ENCODE measurements around the gene IRX4.

The IRX4 gene

DNA sequence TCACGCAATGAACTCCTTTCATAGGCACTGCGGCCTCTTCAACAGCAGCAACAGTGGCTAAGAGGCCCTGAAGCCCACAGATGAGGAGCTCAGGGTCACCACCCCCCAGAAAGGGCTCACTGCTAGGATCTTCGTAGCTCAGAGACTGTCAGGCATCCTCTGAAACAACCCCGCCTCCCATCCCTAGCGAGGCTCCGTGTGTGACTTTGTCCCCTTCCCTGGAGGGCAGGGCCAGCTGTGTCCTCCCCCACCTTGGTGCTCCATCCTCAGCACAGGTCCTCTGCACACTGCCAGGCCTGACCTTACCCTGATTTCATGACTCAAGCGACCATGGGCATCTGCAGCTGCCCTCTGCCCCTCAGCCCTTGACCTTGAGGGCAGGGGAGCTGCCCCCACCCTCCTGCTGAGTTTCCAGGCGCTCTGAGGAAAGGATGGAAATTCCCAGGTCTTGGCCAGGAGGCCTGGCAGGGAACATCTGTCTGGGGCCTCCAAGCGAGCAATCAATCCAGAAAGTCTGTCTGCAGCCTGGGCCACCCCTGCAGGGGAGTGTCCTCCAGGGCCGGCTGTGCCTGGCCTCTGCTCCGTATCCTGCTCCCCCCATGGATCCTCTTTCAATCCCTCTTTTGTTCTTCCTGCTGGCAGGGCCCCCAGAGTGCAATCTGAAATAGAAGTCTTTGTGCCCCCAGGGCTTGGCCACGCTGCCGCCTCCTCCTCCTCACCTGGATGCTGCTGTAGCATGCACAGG lies 6.8 kb upstream of the IRX4 start:
- DNase-seq = no peak

DNA sequence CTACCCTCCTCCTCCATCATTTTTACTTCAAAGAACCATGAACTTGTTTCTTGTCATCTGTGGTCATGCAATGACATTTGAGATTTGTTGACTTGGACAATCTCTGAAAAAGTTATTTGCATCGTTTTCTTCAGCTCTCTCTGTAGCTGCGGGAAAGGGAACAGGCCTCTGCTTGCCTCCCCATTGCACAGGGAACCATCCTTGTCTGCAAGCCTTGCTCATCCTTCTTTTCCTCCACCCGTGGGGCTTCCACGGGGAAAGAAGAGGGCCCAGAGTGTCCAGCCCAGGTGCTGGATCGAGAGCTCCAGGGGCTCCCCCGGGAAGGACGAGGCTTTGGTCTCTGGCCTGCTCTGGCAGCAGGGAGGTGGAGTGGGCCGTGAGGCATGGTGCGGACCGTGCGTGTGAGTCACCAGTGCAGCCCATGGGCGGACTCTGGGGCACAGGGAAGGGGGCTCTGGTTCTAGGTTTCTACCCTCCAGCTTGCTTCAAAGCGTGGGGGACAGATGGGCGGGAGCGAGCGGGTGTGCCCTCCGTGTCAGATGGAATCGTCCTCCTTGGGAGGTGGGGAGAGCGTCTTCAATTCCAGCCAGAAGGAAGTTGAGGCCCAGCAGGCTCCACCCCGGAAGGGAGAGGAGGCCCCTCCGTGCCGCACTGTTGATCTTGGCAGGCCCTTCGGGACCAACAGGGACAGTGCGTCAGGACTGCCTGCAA lies 6.0 kb upstream of the IRX4 start:
- DNase-seq = no peak

DNA sequence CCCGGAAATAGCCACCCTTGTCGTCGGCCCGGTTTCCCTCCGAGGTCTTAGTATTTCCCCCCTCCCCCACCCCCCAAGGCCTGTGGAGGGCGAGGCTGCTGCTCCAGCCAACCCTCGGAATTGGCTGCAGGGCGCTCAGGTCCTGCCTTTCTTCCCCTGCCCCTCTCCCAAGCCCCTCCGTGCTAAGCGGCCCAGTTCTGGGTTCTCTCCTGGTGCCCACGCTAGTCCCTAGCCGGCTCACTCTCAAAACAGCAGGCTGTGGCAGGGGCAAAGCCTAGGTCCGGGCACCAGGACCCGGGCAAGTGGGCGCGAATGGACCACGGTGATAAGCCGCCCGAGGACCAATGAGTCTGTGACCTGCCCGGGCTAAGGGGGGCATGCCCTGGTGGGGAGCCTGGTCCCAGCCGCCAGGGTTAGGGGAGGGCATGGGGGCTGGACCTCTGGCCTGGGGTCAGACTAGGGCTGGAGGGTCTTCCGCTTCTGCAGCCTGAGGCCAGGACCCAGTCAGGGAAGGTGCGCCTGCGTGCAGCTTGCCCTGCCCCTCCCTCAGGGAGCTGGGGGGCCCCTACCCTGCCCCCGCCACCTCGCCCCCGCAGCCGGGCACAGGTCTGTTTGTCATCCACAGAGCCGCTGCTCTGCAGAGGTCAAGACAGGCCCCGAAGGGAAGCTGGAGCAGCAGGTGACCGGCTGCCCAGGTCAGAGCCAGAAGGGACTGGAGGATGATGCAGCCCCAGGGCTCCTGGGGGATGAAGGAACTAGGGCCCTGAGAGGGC lies 5.0 kb upstream of the IRX4 start:
- no peak for DNase-seq

DNA sequence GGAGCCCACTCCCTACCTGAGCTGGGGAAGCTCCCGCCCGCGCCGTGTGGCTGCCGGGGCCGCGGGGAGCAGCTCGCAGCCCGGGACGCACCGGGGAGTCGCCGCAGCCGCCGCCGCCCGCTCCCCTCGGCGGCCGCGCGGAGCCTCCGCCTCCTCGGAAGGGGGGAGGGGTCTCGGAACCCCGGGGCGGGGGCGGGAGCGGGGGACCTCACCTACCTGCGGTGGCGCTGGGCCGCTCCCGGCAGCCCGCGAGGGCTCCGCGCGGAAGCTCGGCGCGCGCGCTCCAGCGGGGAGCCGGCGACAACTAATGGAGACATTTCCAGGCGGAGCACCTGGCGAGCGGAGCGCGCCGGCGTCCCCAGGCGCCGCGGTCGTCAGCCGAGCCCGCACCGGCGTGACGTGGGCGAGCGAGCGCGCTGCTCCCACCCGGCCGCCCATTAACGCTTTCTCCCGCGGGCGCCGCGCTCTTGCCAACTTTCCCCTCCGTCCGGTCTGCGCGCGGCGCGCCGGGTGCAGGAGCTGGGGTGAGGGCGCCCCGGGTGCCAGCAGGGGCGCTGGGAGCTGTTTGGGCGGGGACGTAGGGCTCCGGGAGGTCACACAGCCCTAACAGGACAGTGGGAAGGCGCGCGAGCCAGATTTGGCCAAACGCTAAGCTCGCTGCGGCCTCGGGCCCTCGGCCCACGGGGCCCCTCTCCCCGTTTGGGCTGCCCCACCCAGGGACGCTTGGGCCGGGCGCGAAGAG lies 4.3 kb upstream of the IRX4 start:
- DNase-seq = no peak

DNA sequence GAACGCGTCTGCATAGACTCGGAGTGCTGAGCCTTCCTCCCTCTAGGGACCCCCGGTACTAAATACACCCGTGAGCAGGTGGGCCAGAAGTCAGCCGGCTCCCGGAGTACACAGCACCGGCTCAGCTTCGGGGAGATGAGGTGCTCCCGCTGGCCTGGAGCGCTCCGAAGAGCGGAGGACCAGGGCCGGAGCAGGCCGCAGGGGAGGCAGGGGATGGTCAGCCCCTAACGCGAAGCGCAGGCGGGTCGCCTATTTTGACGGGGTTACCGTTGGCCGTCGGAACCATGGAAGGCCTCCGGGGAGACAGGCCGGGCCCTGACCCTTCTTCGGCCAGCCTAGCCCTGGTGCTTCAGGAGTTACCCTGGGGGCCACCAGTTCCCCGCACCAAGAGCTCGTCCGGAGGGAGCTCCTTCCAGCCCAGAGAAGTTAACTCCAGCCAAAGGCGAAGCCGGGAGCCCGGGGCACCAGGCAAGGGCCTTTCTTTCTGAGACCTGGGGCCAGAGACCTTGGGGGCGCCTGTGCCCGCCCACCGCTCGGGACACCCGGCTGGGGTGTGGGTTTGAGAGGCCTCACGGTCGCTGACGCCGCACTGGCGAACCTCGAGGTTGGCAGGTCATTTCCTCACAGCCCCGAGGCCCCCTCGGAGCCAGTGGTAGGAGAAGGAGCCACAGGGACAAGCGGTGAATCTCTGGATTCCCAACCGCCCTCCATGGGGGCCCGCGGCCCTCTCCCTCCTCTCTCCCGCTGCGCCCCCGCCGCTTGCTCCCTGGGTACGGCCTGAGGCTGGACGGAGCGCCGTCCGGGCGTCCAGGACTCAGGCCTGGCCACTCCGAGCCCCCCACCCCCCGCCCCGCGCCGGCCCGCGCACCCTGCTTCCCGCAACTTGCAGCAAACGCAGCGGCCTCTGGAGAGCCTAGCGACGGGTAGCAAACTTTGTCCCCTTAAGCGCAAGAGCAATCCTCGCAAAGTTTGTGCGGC lies 3.4 kb upstream of the IRX4 start:
- DNase-seq = no peak

DNA sequence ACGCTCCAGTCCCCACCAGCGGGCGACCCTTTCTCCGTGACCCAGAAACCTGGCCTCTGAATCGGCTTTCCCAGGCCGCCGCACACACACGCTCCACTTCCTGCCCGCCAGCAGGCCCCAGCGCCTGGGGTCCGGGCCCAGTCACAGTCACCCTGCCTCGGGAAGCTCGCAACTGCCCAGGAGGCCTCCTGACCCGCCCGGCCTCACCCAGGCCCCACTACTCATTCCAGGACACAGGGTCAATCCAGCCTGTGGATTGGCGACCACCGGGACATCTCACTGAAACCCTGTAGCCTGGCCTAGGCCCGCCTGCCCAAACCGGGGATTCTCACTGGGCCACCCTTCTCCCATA lies 2.7 kb upstream of the IRX4 start:
- DNase-seq = no peak

DNA sequence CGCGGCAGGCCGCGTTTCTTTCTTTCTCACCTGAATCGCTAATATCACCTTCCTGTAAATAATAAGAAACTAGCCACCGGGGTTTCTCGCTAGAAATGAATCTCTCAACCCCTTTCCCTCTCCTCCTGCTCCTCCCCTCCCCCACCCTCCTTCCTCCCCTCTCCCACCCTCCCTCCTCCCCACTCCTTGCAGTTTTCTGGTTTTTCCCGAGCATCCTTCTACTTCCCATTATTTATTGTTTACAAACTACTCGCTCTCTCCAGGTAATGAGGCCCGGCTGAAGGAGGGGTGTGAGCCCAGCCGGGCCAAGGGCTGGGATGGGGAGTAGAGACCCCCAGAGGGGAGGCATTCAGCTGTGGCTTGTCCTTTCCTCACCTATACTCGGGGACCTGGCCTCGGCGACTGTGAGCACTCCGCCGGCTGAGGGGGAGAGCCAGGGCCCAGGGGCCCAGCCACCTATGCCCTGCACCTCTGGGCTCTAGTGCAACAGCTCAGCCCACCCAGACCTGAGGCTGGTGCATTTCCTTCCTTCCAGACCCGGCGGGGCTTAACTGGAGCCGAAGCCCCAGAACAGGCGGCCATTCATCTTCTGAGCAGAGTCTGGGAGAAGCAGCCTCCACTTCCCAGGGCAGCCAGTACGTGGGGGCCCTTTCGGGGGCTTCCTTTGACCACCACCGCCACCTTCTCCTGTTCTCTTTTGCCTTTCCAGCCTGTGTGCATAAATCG lies 2.1 kb upstream of the IRX4 start:
- no peak for DNase-seq

DNA sequence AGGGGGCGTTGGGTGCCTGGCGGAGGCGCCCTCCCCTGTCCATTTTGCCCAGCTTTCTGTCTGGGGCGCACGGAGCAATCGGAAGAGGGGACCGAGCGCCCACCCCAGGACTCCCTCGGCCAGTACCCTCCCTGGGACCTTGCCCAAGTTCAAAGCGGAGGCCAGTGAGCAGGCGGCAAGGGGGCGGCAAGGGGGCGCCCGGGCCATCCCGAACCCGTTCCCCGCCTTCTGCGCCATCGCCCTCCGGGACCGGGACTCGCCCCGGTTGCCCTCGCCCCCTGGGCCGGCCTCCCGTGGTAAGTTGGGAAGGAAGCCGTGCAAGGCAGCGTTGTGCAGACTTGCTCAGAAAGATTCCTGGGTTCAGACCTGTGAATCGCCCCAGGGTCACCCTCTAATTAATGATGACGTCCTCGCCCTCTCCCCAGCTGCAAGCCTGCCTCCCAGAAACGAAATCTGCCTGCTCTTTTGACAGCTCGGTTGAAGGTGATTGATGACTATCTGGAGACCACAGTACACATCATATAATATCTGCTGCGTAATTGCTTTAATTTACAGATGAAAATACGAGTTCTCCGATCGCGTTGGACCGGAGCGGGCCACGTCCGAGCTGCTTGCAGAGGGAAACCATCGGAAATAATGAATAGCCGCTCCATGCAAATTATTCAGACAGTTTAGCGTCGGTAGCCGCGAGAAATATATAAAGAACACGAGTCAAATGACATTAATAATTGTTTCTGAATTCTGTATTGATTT lies 1.4 kb upstream of the IRX4 start:
- DNase-seq = no peak

DNA sequence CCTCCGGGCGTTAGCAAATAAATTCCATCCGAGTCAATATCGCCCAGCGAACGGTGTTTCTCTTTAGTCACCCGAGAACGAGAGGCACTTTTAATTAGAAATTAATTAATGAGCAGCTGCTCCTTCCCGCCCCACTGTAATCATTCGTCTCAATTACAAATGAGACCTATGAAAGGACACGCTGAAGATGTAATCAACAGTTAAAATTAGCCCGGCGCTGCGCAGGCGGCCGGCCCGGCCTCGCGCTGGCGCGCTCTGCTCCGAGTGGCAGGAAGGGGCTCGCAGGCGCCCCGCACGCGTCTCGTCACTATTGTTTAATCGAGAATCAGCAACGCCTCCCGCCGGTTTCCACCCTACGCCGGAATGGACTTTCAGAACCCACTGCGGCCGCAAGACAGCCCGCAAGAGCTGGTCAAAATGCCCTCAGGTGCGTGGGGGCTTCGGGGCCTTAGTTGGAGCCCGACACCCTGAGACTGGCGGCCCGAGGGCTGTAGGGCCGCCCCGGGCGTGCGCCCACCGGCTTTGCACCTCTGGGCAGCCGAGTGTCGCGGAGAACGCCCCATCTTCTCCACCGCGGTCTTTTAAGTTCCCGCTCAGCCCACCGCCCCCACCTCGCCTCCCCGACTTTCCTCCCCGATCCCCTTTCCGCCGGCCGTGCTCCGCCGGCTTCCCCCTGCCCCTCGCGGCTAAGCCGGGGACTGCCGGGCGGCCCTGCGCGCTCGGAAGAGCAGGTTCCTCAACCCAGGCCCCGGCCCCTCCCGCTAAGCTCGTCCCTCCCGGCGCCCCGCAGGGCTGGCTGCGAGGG lies 597 bp upstream of the IRX4 start:
- DNase-seq = no peak

DNA sequence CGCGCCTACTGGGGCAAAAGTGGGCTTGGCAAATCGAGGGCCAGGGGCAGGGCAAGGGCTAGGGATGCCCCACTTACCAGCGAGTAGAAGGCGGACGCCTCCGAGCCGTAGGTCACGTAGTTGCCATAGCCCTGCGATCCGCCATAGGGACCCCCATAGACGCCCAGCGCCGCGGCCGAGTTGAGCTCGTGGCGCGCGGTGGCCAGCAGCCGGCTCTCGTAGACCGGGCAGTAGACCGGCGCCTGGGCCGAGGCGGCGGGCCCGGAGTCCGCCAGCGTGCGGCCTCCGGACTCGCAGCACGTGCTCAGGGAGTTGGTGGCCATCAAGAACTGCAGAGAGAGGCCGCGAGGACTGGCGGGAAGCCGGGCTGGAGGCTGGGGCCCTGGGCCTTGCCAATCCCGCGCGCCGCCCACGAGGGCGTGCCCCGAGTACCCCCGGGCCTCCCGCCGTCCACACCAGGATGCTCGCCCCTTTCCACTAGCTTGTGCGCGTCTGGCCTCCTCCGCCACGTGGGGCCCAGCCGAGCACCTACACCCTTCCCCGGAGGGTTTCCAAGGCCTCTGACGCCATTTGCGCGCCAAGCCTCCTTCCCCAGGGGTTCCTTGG lies 891 bp downstream of the IRX4 start:
- no peak for DNase-seq

DNA sequence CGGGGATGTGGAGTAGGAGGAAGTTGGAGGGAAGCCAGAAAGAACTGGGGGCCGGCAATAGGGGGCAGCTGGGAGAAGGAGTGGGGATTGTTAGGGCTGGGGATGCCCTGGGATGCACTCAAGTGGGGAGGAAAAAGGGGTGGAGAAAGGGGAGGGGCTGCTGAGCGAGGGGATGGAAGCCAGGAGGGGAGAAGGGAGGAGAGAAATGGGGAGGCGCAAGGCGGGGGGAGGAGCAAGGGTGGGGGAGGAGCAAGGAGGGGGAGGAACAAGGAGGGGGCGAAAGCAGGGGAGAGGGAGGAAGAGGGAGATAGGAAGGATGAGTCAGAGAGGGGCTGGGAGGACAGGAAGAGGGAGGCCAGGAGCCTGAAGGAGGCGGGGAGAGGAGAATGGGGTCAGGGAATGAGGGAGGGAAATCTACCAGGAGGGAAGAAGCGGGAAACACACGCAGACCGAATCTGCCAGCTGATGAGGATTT lies 1.6 kb downstream of the IRX4 start:
- no peak for DNase-seq

DNA sequence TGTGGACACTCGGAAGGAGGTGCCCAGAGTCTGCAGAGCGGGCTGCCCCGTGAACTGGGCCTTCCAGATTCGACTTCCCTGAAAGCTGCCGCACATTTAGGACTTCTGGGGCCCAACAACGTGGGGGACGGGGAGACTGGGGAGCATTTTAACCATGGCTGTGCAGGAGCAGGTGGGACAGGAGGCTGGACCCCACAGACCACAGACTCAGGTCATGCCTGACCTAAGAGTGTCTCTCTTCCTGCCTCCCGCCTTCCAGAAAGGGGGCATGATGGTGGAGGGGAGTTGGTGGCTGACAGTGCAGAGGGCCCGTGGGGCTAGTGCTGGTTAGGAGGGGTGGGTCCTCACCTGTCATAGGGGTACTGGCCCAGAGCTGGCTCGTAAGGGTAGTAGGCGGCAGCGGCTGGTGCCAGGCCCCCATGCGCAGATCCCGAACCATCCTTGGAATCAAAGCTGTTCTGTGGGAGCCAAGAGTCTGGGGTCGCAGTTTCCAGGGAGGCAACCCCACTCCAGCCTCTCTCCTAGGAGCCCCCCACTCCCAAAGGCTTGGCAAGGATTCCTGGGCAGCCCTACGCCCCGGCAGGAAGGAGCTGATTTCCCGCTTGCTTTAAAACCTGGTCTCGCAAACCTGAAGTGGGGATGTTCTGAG lies 2.2 kb downstream of the IRX4 start:
- no peak for DNase-seq

DNA sequence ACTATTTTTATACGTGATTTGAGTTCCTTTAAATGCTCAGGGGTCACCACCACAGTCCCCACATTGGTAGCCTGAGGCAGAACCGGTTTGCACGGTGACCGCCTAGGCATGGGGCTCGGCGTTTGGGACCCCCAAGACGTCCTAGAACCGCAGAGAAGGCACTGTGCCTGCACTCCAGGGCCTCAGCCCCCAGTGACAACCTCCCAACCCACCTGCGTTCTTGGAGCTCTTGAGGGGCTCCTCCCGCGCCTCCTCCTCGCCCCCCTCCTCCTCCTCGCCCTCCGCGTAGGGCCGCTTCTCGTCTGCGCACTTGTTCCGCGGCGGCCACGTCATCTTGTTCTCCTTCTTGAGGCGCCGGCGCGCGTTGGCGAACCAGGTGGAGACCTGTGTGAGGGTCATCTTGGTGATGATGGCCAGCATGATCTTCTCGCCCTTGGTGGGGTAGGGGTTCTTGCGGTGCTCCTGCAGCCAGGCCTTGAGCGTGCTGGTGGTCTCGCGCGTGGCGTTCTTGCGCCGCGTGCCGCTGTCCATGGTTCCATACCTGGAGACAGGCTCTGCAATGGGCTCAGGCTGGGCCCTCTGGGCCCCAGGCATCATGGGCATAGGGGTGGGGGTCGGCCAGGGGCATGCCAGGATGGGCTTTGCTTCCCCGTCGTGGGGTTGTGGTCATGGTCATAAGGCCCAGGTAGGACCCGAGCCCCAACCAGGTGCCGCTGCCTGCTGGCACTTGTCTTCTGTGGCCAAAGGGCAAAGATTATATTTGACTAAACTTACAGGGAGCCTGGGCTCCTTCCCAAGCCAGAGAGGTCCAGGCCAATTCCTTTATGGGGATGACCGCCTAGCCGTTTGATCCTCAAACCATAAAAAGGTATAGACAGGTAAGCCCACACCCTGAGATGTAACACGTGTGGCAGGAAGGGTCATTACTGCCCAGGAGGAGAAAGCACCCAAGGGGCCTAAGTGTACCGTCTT lies 3.1 kb downstream of the IRX4 start:
- DNase-seq = no peak

DNA sequence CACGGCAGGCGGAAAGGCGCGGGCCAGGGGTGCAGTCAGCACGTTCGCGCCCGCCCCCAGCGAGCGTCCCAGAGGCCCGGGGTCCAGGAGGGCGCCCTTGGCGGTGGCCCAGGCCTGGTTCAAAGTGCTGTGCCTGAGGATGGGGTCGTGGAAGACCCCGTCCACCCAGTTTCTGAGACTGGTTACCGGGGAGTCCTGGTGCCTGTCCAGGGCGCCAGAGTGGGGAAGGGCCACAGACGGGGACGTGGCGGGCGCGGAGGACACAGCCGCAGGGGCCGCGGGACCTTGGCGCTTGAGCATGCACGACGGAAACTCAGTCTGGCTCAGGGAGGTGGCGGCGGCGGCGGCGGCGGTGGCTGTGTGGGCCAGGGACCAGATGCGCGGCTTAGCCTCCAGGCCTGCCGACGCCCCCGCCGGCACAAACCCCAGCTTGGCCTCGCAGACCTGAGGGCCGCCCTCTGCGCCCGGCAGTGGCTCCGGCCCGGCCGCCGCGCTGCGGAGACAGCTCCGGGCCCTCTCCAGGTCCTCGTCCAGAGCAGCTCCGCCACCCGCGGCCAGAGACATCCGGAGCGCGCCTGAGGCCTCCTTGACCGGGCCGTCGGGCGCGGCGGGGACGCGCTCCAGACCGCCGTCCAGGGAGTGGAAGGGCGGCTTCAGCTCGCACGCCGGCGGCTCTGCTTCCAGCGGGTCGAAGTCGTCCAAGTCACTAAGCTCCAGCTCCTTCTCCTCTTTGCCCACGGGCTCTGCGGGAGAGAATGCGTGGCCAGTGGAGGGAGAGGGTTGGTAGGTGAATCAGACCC lies 4.5 kb downstream of the IRX4 start:
- DNase-seq = no peak

DNA sequence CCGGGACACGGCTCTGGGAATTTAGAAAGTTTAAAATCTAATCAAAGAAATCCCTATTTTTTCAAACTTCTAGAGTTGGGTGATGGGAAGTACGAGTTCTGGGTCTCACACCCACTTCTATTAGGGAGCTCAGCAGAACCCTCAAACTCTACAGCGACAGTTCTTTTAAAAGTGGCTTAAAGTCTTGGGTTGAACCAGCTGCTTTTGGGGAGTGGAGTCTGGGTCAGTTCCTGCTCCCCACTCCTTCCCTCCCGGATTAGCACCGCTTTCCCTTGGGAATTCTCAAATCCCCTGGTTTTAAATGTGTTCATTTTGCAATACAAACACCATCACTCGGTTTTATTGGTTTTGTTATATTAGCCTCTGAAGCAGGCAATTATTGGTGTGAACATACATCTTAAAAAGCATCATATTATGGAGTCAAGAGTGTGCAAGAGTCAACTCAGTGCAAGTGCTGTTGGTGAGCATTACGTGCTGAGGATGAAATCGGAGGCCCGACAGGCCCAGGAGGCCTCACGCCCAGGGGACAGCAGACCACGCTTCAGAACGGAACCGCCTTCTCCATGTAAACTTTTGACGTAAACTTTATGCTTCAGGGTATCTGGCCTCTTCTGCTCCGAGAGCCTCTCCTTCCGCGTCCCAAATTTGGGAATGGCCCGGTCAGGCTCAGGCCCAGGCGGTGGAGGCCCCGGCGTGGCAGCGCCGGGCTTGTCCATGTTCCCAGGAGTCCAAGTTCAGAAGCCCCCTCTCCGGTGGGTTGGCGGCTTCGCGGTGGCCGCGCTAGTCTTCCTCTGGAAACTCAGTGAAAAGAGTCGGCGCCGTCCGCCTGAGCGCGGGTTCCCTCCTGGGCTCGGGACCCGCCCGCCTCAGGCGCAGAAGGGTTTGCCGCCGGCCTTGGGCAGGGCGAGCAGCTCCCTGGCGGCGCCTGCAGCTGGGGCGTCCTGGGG lies 5.3 kb downstream of the IRX4 start:
- no peak for DNase-seq

Measured in NCI-H1694 treated with DMSO at 0.1 percent for 48 hours (cell line).